Measurements from ENCODE around the gene NID2.

DNA sequence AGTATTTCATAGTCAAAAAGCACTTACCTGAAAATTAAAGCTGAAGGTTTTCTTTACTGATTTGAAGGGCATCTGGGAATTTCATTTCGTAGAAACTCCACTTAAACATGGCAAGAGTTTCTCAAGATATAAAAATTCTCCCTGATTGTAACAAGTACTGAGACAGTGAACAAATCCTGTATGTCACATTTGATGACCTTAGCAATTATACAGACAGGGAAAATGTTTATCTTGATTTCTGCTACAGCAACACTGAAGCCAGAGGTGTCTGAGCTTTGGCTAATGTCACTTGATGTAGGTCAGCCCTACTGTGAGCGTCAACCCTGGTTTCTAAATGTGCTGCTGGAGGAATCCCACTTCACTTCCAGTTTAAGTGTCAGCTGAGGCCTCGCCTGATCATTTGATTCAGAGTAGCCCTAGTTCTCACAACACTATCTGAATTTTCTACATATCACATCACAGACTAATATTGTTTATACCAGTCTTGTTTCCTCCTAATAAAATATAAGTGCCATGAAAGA is 58.6 kb downstream of the NID2 start:
- TF ChIP-seq, protein P1, sequence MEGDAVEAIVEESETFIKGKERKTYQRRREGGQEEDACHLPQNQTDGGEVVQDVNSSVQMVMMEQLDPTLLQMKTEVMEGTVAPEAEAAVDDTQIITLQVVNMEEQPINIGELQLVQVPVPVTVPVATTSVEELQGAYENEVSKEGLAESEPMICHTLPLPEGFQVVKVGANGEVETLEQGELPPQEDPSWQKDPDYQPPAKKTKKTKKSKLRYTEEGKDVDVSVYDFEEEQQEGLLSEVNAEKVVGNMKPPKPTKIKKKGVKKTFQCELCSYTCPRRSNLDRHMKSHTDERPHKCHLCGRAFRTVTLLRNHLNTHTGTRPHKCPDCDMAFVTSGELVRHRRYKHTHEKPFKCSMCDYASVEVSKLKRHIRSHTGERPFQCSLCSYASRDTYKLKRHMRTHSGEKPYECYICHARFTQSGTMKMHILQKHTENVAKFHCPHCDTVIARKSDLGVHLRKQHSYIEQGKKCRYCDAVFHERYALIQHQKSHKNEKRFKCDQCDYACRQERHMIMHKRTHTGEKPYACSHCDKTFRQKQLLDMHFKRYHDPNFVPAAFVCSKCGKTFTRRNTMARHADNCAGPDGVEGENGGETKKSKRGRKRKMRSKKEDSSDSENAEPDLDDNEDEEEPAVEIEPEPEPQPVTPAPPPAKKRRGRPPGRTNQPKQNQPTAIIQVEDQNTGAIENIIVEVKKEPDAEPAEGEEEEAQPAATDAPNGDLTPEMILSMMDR (IDR thresholded peaks at IDR 0.05; ENCODE audit: low read depth, low read length, missing input control): no peak
- TF ChIP-seq RXRA (IDR thresholded peaks at IDR 0.05) (no peak), EGR1 (IDR thresholded peaks at IDR 0.05; ENCODE audit: low read depth in 2 of 2) (no peak), TAF1 (conservative IDR thresholded peaks at IDR 0.05) (no peak), YY1 (IDR thresholded peaks at IDR 0.05) (no peak), MAX (IDR thresholded peaks at IDR 0.05) (no peak), RAD21 (IDR thresholded peaks at IDR 0.05) (no peak)
- TF ChIP-seq, protein P2, sequence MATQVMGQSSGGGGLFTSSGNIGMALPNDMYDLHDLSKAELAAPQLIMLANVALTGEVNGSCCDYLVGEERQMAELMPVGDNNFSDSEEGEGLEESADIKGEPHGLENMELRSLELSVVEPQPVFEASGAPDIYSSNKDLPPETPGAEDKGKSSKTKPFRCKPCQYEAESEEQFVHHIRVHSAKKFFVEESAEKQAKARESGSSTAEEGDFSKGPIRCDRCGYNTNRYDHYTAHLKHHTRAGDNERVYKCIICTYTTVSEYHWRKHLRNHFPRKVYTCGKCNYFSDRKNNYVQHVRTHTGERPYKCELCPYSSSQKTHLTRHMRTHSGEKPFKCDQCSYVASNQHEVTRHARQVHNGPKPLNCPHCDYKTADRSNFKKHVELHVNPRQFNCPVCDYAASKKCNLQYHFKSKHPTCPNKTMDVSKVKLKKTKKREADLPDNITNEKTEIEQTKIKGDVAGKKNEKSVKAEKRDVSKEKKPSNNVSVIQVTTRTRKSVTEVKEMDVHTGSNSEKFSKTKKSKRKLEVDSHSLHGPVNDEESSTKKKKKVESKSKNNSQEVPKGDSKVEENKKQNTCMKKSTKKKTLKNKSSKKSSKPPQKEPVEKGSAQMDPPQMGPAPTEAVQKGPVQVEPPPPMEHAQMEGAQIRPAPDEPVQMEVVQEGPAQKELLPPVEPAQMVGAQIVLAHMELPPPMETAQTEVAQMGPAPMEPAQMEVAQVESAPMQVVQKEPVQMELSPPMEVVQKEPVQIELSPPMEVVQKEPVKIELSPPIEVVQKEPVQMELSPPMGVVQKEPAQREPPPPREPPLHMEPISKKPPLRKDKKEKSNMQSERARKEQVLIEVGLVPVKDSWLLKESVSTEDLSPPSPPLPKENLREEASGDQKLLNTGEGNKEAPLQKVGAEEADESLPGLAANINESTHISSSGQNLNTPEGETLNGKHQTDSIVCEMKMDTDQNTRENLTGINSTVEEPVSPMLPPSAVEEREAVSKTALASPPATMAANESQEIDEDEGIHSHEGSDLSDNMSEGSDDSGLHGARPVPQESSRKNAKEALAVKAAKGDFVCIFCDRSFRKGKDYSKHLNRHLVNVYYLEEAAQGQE (IDR thresholded peaks at IDR 0.05): no peak

All from liver (tissue), 3 donors.